WERI-Rb-1 (cell line): Measurements from ENCODE around the gene MX1.

ENCODE experiments used
- DNase-seq: peaks from one replicate; pipeline ENCODE4 v3.0.0-alpha.2; 2020
- H3K27ac ChIP-seq: fragments of 250-450 bp; sonication (Bioruptor Pico); 2 replicates; pipeline ENCODE4 v1.5.1; 2020; ENCODE audit warnings: mild to moderate bottlenecking, moderate library complexity
- H3K27me3 ChIP-seq: fragments of 250-450 bp; sonication (Bioruptor Pico); 2 replicates; pipeline ENCODE4 v1.5.1; 2021; ENCODE audit warnings: mild to moderate bottlenecking, low read depth, moderate library complexity; ENCODE audit not compliant: insufficient read depth, severe bottlenecking
- H3K36me3 ChIP-seq: fragments of 250-450 bp; sonication (Bioruptor Pico); 2 replicates; pipeline ENCODE4 v1.5.1; 2020; ENCODE audit warnings: mild to moderate bottlenecking, moderate library complexity
- H3K4me3 ChIP-seq: 2 replicates; pipeline ENCODE4 v1.5.1; 2011; ENCODE audit warnings: low read depth, mild to moderate bottlenecking, control low read depth, low read length
- H3K9me3 ChIP-seq: fragments of 250-450 bp; sonication (Bioruptor Pico); 2 replicates; pipeline ENCODE4 v1.5.1; 2021; ENCODE audit warnings: mild to moderate bottlenecking, moderate library complexity; ENCODE audit not compliant: severe bottlenecking
- CTCF ChIP-seq: IDR thresholded peaks from 2 replicates; pipeline ENCODE4 v1.5.1; 2011; ENCODE audit warnings: low read depth, mild to moderate bottlenecking, control low read depth, inconsistent platforms, low read length

The MX1 gene

DNA sequence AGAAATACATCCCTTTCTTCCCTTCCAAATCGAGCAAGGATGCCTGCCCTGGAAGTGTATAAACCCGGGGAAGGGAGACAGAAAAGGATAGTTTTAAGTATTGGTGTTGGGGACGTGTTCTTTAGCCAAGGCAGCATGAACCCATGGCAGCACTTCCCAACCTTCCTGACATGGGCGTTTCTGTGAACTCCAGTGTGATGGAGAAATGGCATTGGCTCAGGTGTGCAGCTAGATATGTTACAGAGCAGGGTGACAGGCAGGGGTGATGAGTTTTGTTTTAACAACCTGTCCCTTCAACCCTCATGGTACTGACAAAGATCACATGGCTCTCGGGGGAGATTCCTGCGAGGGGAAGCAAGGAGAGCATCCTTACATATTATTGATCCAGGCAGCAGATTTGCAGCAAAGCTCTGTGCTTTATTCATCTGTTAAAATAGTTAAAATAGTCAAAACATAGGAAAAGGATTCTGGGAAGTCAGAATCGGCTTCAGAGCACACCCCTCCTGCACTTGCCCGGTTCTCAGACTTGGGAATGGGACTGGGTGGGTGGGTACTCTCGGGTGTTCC, 4.0 kb downstream of the MX1 start:
- TF ChIP-seq CTCF = no peak
- peaks cover 6% of the 10 kb centered on the region for H3K9me3 ChIP-seq
- no peaks in the 10 kb centered on the region for H3K36me3 ChIP-seq
- no peak overlapping the region for H3K4me3 ChIP-seq
- no peaks in the 10 kb centered on the region for H3K27me3 ChIP-seq
- no peak for DNase-seq
- no peak overlapping the region for H3K27ac ChIP-seq

GRCh38 chr21:41431788-41432548, 5.9 kb downstream of the MX1 start:
- no peaks in the 10 kb centered on the region for H3K27me3 ChIP-seq
- no peak for DNase-seq
- no peak overlapping the region for H3K4me3 ChIP-seq
- no peak overlapping the region for H3K27ac ChIP-seq
- no peaks in the 10 kb centered on the region for H3K36me3 ChIP-seq
- peaks cover 13% of the 10 kb centered on the region for H3K9me3 ChIP-seq
- no peak for TF ChIP-seq CTCF

DNA sequence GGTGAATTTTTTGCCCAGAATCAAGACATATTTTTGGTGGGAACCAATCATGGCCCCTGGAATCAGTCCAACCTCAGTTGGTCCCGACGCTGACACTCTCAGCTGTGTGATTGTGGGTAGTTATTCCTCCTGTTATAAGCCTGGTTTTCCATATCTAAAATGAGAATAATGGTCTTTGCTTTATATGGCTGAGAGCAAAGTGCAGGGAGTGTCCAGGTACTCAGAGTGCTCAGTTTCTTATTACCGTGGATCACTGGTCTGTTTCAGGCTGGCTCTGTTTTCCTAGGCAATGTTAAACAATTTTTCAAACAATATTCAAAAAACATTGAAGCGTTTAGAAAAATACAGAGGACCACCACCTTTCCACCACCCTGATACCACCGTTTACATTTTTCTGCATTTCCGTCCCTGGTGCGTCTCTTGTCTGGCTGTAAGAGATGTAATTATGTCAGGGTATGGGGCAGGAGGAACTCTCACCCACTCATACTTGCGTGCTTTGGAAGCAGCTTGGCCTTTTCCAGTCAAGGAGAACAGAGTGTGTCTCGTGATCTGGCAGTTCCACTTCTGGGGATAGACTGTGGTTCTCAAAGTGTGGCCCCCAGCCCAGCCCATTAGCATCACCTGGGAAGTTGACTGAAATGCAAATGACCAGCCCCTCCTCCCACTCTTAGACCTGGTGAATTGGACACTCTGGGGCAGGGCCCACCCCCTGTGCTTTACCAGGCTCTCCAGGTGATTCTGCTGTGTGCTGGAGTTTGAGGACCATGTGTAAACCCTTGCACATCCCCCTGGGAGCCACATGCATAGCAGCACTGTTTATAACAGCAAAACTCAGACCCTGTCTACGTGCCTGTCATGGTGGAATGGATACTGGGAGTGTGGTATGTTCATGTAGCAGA, 6.8 kb downstream of the MX1 start:
- Histone ChIP-seq H3K27ac (no peak overlapping the region), H3K27me3 (no peaks in the 10 kb centered on the region), H3K36me3 (no peaks in the 10 kb centered on the region), H3K9me3 (peaks cover 13% of the 10 kb centered on the region), H3K4me3 (no peak overlapping the region)
- DNase-seq = no peak
- TF ChIP-seq CTCF = no peak

DNA sequence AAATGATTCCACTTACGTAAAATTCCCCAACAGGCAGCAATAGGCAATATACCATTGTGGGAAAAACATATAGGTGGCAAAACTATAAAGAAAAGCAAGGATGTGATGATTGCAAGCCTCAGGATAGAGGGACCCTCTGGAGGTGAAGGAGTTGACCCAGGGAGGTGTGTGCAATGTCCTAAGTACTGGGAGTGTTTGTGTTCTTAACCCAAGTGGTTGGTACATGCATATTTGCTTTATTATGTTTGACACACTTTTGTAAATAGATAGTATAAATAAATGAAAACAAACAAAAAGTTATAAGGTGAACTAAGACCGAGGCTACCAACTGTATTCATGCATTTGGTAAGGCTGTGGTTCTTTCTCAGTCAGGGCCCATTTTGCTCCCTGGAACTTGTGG, 7.5 kb downstream of the MX1 start:
- no peak for DNase-seq
- TF ChIP-seq CTCF = no peak
- H3K27ac ChIP-seq = no peak overlapping the region

DNA sequence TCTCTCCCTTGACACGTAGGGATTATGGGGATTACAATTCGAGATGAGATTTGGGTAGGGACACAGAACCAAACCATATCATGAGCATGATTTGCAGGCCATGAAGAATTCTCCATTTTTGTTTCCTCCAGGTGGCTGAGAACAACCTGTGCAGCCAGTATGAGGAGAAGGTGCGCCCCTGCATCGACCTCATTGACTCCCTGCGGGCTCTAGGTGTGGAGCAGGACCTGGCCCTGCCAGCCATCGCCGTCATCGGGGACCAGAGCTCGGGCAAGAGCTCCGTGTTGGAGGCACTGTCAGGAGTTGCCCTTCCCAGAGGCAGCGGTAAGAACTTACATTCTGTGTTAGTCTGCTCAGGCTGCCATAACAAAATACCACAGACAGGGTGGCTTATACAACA, 9.7 kb downstream of the MX1 start:
- Histone ChIP-seq H3K4me3 (no peak overlapping the region), H3K9me3 (peaks cover 13% of the 10 kb centered on the region), H3K27me3 (no peaks in the 10 kb centered on the region), H3K36me3 (no peaks in the 10 kb centered on the region), H3K27ac (no peak overlapping the region)
- no peak for DNase-seq
- TF ChIP-seq CTCF = no peak

More for the DNA sequence above, 7.5 kb downstream of the MX1 start:
- no peaks in the 10 kb centered on the region for H3K36me3 ChIP-seq
- peaks cover 13% of the 10 kb centered on the region for H3K9me3 ChIP-seq
- H3K4me3 ChIP-seq = no peak overlapping the region
- no peaks in the 10 kb centered on the region for H3K27me3 ChIP-seq
